ENCODE data around the gene SNTA1.
A peak's percentile ranks its signal among the peaks of the same experiment; 100 is the strongest.
"Not testable (repeated sequence)": the region's sequence is repeated elsewhere in the genome, so short reads cannot be mapped to it uniquely, and the experiment has no call there.

SNTA1 gene

GRCh38 chr20:33399924-33400323, 43.6 kb downstream of the SNTA1 start:
- H4K20me1 ChIP-seq (ENCODE audit: insufficient read depth, low read length): no peaks in the 10 kb centered on the region; the same call in 1 of the 2 replicates
- peak overlapping the region; percentile 92; the same call in 1 of the 2 replicates for H3K9ac ChIP-seq (ENCODE audit: low read length)
- H3K4me2 ChIP-seq (ENCODE audit: low read length): peak overlapping the region; percentile 93
- no peaks in the 10 kb centered on the region for H3K27me3 ChIP-seq (ENCODE audit: low read depth, low read length)
- peaks cover 76% of the 10 kb centered on the region for H3K79me2 ChIP-seq (ENCODE audit: low read length)
- peaks cover 17% of the 10 kb centered on the region for H3K4me1 ChIP-seq (ENCODE audit: low read length)
- peak overlapping the region; percentile 96 for H3K4me3 ChIP-seq (ENCODE audit: low read length)
- H3K9me3 ChIP-seq (ENCODE audit: insufficient read depth, low read length): no peaks in the 10 kb centered on the region
- H3K27ac ChIP-seq (ENCODE audit: low read length): no peak overlapping the region
- H2AFZ ChIP-seq (ENCODE audit: low read depth, low read length): no peak overlapping the region
- H3K36me3 ChIP-seq (replicated peaks; ENCODE audit: low read depth, low read length): peaks cover 19% of the 10 kb centered on the region
- no peak for TF ChIP-seq CTCF (IDR thresholded peaks at IDR 0.05; ENCODE audit: low read depth, low read length)

GRCh38 chr20:33394718-33395117, 48.8 kb downstream of the SNTA1 start:
- peaks cover 51% of the 10 kb centered on the region for H3K79me2 ChIP-seq (ENCODE audit: low read length)

GRCh38 chr20:33393609-33394008, 50.0 kb downstream of the SNTA1 start:
- Histone ChIP-seq H3K4me3 (ENCODE audit: low read length) (no peak overlapping the region), H2AFZ (ENCODE audit: low read depth, low read length) (no peak overlapping the region), H4K20me1 (ENCODE audit: insufficient read depth, low read length) (no peaks in the 10 kb centered on the region), H3K79me2 (ENCODE audit: low read length) (peaks cover 40% of the 10 kb centered on the region), H3K27ac (ENCODE audit: low read length) (no peak overlapping the region), H3K4me2 (ENCODE audit: low read length) (no peak overlapping the region), H3K9me3 (ENCODE audit: insufficient read depth, low read length) (no peaks in the 10 kb centered on the region), H3K9ac (ENCODE audit: low read length) (no peak overlapping the region), H3K27me3 (ENCODE audit: low read depth, low read length) (no peaks in the 10 kb centered on the region), H3K36me3 (replicated peaks; ENCODE audit: low read depth, low read length) (peaks cover 45% of the 10 kb centered on the region), H3K4me1 (ENCODE audit: low read length) (no peaks in the 10 kb centered on the region)
- TF ChIP-seq CTCF (IDR thresholded peaks at IDR 0.05; ENCODE audit: low read depth, low read length): no peak
- no peak for TF ChIP-seq EZH2phosphoT487 (IDR thresholded peaks at IDR 0.05; ENCODE audit: low read depth)

More at GRCh38 chr20:33394718-33395117, 48.8 kb downstream of the SNTA1 start:
- H3K4me3 ChIP-seq (ENCODE audit: low read length): no peak overlapping the region
- H4K20me1 ChIP-seq (ENCODE audit: insufficient read depth, low read length): no peaks in the 10 kb centered on the region; the same call in 1 of the 2 replicates
- H2AFZ ChIP-seq (ENCODE audit: low read depth, low read length): no peak overlapping the region
- no peaks in the 10 kb centered on the region for H3K27me3 ChIP-seq (ENCODE audit: low read depth, low read length)
- H3K9me3 ChIP-seq (ENCODE audit: insufficient read depth, low read length): no peaks in the 10 kb centered on the region
- peaks cover 44% of the 10 kb centered on the region for H3K36me3 ChIP-seq (replicated peaks; ENCODE audit: low read depth, low read length)
- H3K4me1 ChIP-seq (ENCODE audit: low read length): peaks cover under 1% of the 10 kb centered on the region; the same call in 1 of the 2 replicates
- no peak overlapping the region for H3K27ac ChIP-seq (ENCODE audit: low read length)
- no peak overlapping the region for H3K9ac ChIP-seq (ENCODE audit: low read length)
- no peak overlapping the region for H3K4me2 ChIP-seq (ENCODE audit: low read length)
- TF ChIP-seq CTCF (IDR thresholded peaks at IDR 0.05; ENCODE audit: low read depth, low read length) (peak; percentile 47), EZH2phosphoT487 (IDR thresholded peaks at IDR 0.05; ENCODE audit: low read depth) (no peak)

- Histone ChIP-seq H3K36me3 (replicated peaks; ENCODE audit: low read depth, low read length) (peaks cover 50% of the 10 kb centered on the region), H2AFZ (ENCODE audit: low read depth, low read length) (no peak overlapping the region), H3K4me2 (ENCODE audit: low read length) (no peak overlapping the region), H3K27ac (ENCODE audit: low read length) (no peak overlapping the region), H4K20me1 (ENCODE audit: insufficient read depth, low read length) (no peaks in the 10 kb centered on the region), H3K4me3 (ENCODE audit: low read length) (no peak overlapping the region), H3K27me3 (ENCODE audit: low read depth, low read length) (no peaks in the 10 kb centered on the region), H3K79me2 (ENCODE audit: low read length) (peaks cover 23% of the 10 kb centered on the region), H3K9ac (ENCODE audit: low read length) (no peak overlapping the region), H3K4me1 (ENCODE audit: low read length) (no peaks in the 10 kb centered on the region), H3K9me3 (ENCODE audit: insufficient read depth, low read length) (no peaks in the 10 kb centered on the region)
- no peak for TF ChIP-seq EZH2phosphoT487 (IDR thresholded peaks at IDR 0.05; ENCODE audit: low read depth)
- TF ChIP-seq CTCF (IDR thresholded peaks at IDR 0.05; ENCODE audit: low read depth, low read length): no peak
Measured at GRCh38 chr20:33391722-33392415, 51.7 kb downstream of the SNTA1 start.

- H3K27me3 ChIP-seq (ENCODE audit: low read depth, low read length); H3K4me2 ChIP-seq (ENCODE audit: low read length); H4K20me1 ChIP-seq (ENCODE audit: insufficient read depth, low read length); H3K79me2 ChIP-seq (ENCODE audit: low read length); H3K9me3 ChIP-seq (ENCODE audit: insufficient read depth, low read length); H3K4me3 ChIP-seq (ENCODE audit: low read length); H2AFZ ChIP-seq (ENCODE audit: low read depth, low read length); H3K27ac ChIP-seq (ENCODE audit: low read length); H3K4me1 ChIP-seq (ENCODE audit: low read length); H3K9ac ChIP-seq (ENCODE audit: low read length): not testable (repeated sequence)
- peaks cover 52% of the 10 kb centered on the region for H3K36me3 ChIP-seq (replicated peaks; ENCODE audit: low read depth, low read length)
Measured at GRCh38 chr20:33389326-33389725, 54.2 kb downstream of the SNTA1 start.
